ENCODE data around the gene MICU1. TPM values are rescaled to one million over a fixed set of nuclear protein-coding genes. Genes with fewer than 3 reads are reported as not detected.

MICU1 gene
- total RNA-seq, 1 donor from 2014 or later = 28.7 TPM

- Mint-ChIP-seq H3K9me3 (ENCODE audit: unreplicated experiment) (peaks cover 3% of the 10 kb centered on the region), H3K27ac (ENCODE audit: unreplicated experiment) (no peak overlapping the region), H3K4me3 (ENCODE audit: unreplicated experiment) (no peak overlapping the region), H3K4me1 (ENCODE audit: low read depth, unreplicated experiment) (no peaks in the 10 kb centered on the region), H3K27me3 (ENCODE audit: low read depth, unreplicated experiment) (no peaks in the 10 kb centered on the region), H3K36me3 (ENCODE audit: low read depth, unreplicated experiment) (no peaks in the 10 kb centered on the region)
- Histone ChIP-seq H3K4me2 (ENCODE audit: low read length) (no peak overlapping the region), H3K4me1 (ENCODE audit: insufficient read depth, low read length) (no peaks in the 10 kb centered on the region), H2AFZ (ENCODE audit: low read depth, low read length) (no peak overlapping the region), H3K79me2 (ENCODE audit: insufficient read depth, low read length) (no peaks in the 10 kb centered on the region), H3K27ac (ENCODE audit: low read depth, low read length) (no peak overlapping the region), H4K20me1 (ENCODE audit: insufficient read depth, low read length) (peaks cover 15% of the 10 kb centered on the region), H3K9me3 (ENCODE audit: insufficient read depth, low read depth, low read length) (no peaks in the 10 kb centered on the region), H3K36me3 (ENCODE audit: insufficient read depth, low read length) (no peaks in the 10 kb centered on the region), H3K4me3 (ENCODE audit: insufficient read depth, low read depth, low read length) (no peak overlapping the region), H3K9ac (ENCODE audit: low read length) (no peak overlapping the region), H3K27me3 (ENCODE audit: insufficient read depth, low read length) (no peaks in the 10 kb centered on the region)
- TF ChIP-seq CTCF (IDR thresholded peaks at IDR 0.05; ENCODE audit: insufficient read depth, low read depth, low read length) (no peak), EZH2 (IDR thresholded peaks at IDR 0.05; ENCODE audit: insufficient read depth, low read length) (no peak)
- FAIRE-seq = no peak
- DNase-seq (ENCODE audit: low read depth) = no peak
These were observed 51.2 kb downstream of the MICU1 start for GRCh38 chr10:72574636-72575035.

DNA sequence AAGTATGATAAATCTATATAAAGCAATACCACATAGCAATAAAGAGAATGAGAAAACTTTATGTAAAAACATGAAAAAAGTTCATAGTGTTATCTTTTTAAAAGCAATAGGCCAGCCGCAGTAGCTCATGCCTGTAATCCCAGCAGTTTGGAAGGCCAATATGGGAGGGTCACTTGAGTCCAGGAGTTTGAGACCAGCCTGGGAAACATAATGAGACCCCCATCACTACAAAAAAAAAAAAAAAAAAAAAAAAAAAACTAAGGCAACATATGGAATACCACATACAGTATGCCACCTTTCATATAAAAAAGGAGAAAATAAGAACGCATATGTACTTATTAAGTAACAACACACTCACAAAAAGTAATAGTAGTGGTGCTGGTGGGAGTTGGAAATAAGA is 52.8 kb downstream of the MICU1 start:
- Mint-ChIP-seq H3K36me3 (ENCODE audit: low read depth, unreplicated experiment) (peaks cover 2% of the 10 kb centered on the region), H3K9me3 (ENCODE audit: unreplicated experiment) (peaks cover 3% of the 10 kb centered on the region), H3K4me3 (ENCODE audit: unreplicated experiment) (no peak overlapping the region), H3K4me1 (ENCODE audit: low read depth, unreplicated experiment) (no peaks in the 10 kb centered on the region), H3K27me3 (ENCODE audit: low read depth, unreplicated experiment) (no peaks in the 10 kb centered on the region), H3K27ac (ENCODE audit: unreplicated experiment) (no peak overlapping the region)
- Histone ChIP-seq H3K9ac (ENCODE audit: low read length) (no peak overlapping the region), H3K9me3 (ENCODE audit: insufficient read depth, low read depth, low read length) (no peaks in the 10 kb centered on the region), H3K27me3 (ENCODE audit: insufficient read depth, low read length) (no peaks in the 10 kb centered on the region), H3K79me2 (ENCODE audit: insufficient read depth, low read length) (no peaks in the 10 kb centered on the region), H3K4me3 (ENCODE audit: insufficient read depth, low read depth, low read length) (no peak overlapping the region), H2AFZ (ENCODE audit: low read depth, low read length) (no peak overlapping the region), H3K27ac (ENCODE audit: low read depth, low read length) (no peak overlapping the region), H4K20me1 (ENCODE audit: insufficient read depth, low read length) (peaks cover 13% of the 10 kb centered on the region), H3K36me3 (ENCODE audit: insufficient read depth, low read length) (no peaks in the 10 kb centered on the region), H3K4me1 (ENCODE audit: insufficient read depth, low read length) (no peaks in the 10 kb centered on the region), H3K4me2 (ENCODE audit: low read length) (no peak overlapping the region)
- no peak for FAIRE-seq
- no peak for DNase-seq (ENCODE audit: low read depth)
- TF ChIP-seq CTCF (IDR thresholded peaks at IDR 0.05; ENCODE audit: insufficient read depth, low read depth, low read length) (no peak), EZH2 (IDR thresholded peaks at IDR 0.05; ENCODE audit: insufficient read depth, low read length) (no peak)

DNA sequence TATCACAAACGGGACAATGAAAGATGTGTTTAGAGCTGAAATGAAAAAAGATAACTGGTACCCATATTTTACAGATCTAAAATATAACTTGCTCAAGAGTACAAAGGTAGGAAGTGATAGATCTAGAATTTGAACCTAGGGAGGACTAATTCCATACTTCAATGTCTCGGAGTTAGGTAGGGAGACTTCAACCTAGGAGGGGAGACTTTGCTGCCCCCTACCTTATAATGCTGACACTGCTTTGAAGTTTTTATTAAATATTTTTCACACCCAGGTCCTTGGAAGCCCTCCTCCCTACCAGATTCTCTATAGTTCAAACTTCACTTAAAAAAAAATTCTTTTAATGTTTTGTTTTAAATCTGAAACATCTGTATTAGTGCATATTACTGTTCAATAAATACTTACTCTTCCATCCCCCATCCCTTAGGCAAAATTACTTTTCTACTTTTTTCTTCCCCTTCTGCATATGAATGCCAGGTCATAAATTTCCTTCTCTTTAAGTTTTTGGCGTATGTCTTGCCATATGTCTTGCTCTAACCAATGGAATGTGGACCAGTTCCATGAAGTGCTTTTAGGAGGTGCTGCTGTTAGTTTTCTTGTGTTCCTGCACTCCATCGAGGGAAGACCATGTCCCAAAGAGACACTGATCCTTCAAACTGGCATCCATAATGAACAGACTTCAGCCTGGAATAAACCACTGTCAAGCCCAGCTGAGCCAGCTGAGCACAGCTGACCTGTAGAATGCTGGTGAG is 57.8 kb downstream of the MICU1 start:
- Histone ChIP-seq H3K4me3 (ENCODE audit: insufficient read depth, low read depth, low read length) (no peak overlapping the region), H3K9ac (ENCODE audit: low read length) (no peak overlapping the region), H3K27me3 (ENCODE audit: insufficient read depth, low read length) (no peaks in the 10 kb centered on the region), H3K9me3 (ENCODE audit: insufficient read depth, low read depth, low read length) (no peaks in the 10 kb centered on the region), H2AFZ (ENCODE audit: low read depth, low read length) (no peak overlapping the region), H3K79me2 (ENCODE audit: insufficient read depth, low read length) (no peaks in the 10 kb centered on the region), H4K20me1 (ENCODE audit: insufficient read depth, low read length) (peaks cover 17% of the 10 kb centered on the region), H3K4me1 (ENCODE audit: insufficient read depth, low read length) (peaks cover 5% of the 10 kb centered on the region), H3K27ac (ENCODE audit: low read depth, low read length) (no peak overlapping the region), H3K4me2 (ENCODE audit: low read length) (no peak overlapping the region), H3K36me3 (ENCODE audit: insufficient read depth, low read length) (no peaks in the 10 kb centered on the region)
- no peak for FAIRE-seq
- no peak overlapping the region for H3K4me3 Mint-ChIP-seq (ENCODE audit: unreplicated experiment)
- H3K36me3 Mint-ChIP-seq (ENCODE audit: low read depth, unreplicated experiment) = peaks cover 11% of the 10 kb centered on the region
- no peaks in the 10 kb centered on the region for H3K9me3 Mint-ChIP-seq (ENCODE audit: unreplicated experiment)
- no peaks in the 10 kb centered on the region for H3K27me3 Mint-ChIP-seq (ENCODE audit: low read depth, unreplicated experiment)
- TF ChIP-seq EZH2 (IDR thresholded peaks at IDR 0.05; ENCODE audit: insufficient read depth, low read length) (no peak), CTCF (IDR thresholded peaks at IDR 0.05; ENCODE audit: insufficient read depth, low read depth, low read length) (peak; percentile 19)
- H3K27ac Mint-ChIP-seq (ENCODE audit: unreplicated experiment) = no peak overlapping the region
- DNase-seq (ENCODE audit: low read depth) = no peak
- H3K4me1 Mint-ChIP-seq (ENCODE audit: low read depth, unreplicated experiment) = peaks cover 4% of the 10 kb centered on the region

Data from astrocyte (in vitro differentiated cells and primary cell).